Neuron (in vitro differentiated cells): ENCODE data around the gene ATRX.
"Not testable (repeated sequence)": the region's sequence is repeated elsewhere in the genome, so short reads cannot be mapped to it uniquely, and the experiment has no call there.

Source experiments
- H2AFZ ChIP-seq: one replicate; pipeline ENCODE4 v1.6.1; 2013; ENCODE audit warnings: low read depth, mild to moderate bottlenecking, inconsistent platforms, low read length, moderate library complexity
- H3K27me3 ChIP-seq: one replicate; pipeline ENCODE4 v1.6.1; 2013; ENCODE audit warnings: low read length; ENCODE audit not compliant: insufficient read depth
- H3K36me3 ChIP-seq: one replicate; pipeline ENCODE4 v1.6.1; 2013; ENCODE audit warnings: low read length; ENCODE audit not compliant: insufficient read depth
- H3K4me1 ChIP-seq: one replicate; pipeline ENCODE4 v1.6.1; 2013; ENCODE audit warnings: low read length; ENCODE audit not compliant: insufficient read depth
- H3K4me3 ChIP-seq: 2 replicates; pipeline ENCODE4 v1.5.1; 2013; ENCODE audit warnings: mild to moderate bottlenecking, low read length, moderate library complexity
- H3K9me3 ChIP-seq: one replicate; pipeline ENCODE4 v1.6.1; 2013; ENCODE audit warnings: low read length

ATRX gene

GRCh38 chrX:77771601-77772000, 14.4 kb downstream of the ATRX start:
- peaks cover 3% of the 10 kb centered on the region for H3K36me3 ChIP-seq
- no peak overlapping the region for H2AFZ ChIP-seq
- no peaks in the 10 kb centered on the region for H3K9me3 ChIP-seq
- H3K4me3 ChIP-seq = no peak overlapping the region
- H3K27me3 ChIP-seq = no peaks in the 10 kb centered on the region
- no peaks in the 10 kb centered on the region for H3K4me1 ChIP-seq

- Histone ChIP-seq H3K36me3 (peaks cover 6% of the 10 kb centered on the region), H3K27me3 (no peaks in the 10 kb centered on the region), H3K4me3 (no peak overlapping the region), H3K4me1 (no peaks in the 10 kb centered on the region), H3K9me3 (no peaks in the 10 kb centered on the region), H2AFZ (no peak overlapping the region)
These were observed 17.2 kb downstream of the ATRX start for GRCh38 chrX:77768787-77769186.

GRCh38 chrX:77766212-77766611, 19.8 kb downstream of the ATRX start:
- H2AFZ ChIP-seq, H3K4me1 ChIP-seq, H3K36me3 ChIP-seq, H3K27me3 ChIP-seq, H3K4me3 ChIP-seq, H3K9me3 ChIP-seq: not testable (repeated sequence)

- no peaks in the 10 kb centered on the region for H3K27me3 ChIP-seq
- H3K9me3 ChIP-seq = peaks cover 4% of the 10 kb centered on the region
- no peaks in the 10 kb centered on the region for H3K4me1 ChIP-seq
- H3K4me3 ChIP-seq = no peak overlapping the region
- H2AFZ ChIP-seq = no peak overlapping the region
- peaks cover 3% of the 10 kb centered on the region for H3K36me3 ChIP-seq
These were observed 30.5 kb downstream of the ATRX start for GRCh38 chrX:77755561-77755960.

GRCh38 chrX:77753942-77754341, 32.1 kb downstream of the ATRX start:
- not testable (repeated sequence) for H3K4me1 ChIP-seq, H2AFZ ChIP-seq, H3K9me3 ChIP-seq, H3K4me3 ChIP-seq, H3K27me3 ChIP-seq, H3K36me3 ChIP-seq

- H3K36me3 ChIP-seq = no peaks in the 10 kb centered on the region
- no peaks in the 10 kb centered on the region for H3K9me3 ChIP-seq
- H3K27me3 ChIP-seq = no peaks in the 10 kb centered on the region
- H3K4me3 ChIP-seq = no peak overlapping the region
- no peaks in the 10 kb centered on the region for H3K4me1 ChIP-seq
- H2AFZ ChIP-seq = no peak overlapping the region
These were observed 36.3 kb downstream of the ATRX start for GRCh38 chrX:77749695-77750094.

GRCh38 chrX:77743720-77744119, 42.3 kb downstream of the ATRX start:
- H3K4me3 ChIP-seq = no peak overlapping the region
- H3K27me3 ChIP-seq = no peaks in the 10 kb centered on the region
- H2AFZ ChIP-seq = no peak overlapping the region
- no peaks in the 10 kb centered on the region for H3K36me3 ChIP-seq
- no peaks in the 10 kb centered on the region for H3K4me1 ChIP-seq
- H3K9me3 ChIP-seq = no peaks in the 10 kb centered on the region

- H3K9me3 ChIP-seq = no peaks in the 10 kb centered on the region
- H3K4me1 ChIP-seq = no peaks in the 10 kb centered on the region
- H2AFZ ChIP-seq = no peak overlapping the region
- H3K27me3 ChIP-seq = no peaks in the 10 kb centered on the region
- no peaks in the 10 kb centered on the region for H3K36me3 ChIP-seq
- no peak overlapping the region for H3K4me3 ChIP-seq
These were observed 43.1 kb downstream of the ATRX start for GRCh38 chrX:77742788-77743476.

GRCh38 chrX:77740376-77740905, 45.6 kb downstream of the ATRX start:
- Histone ChIP-seq H3K4me1 (no peaks in the 10 kb centered on the region), H3K4me3 (no peak overlapping the region), H3K36me3 (no peaks in the 10 kb centered on the region), H2AFZ (no peak overlapping the region), H3K9me3 (no peaks in the 10 kb centered on the region), H3K27me3 (no peaks in the 10 kb centered on the region)

GRCh38 chrX:77733342-77733741, 52.7 kb downstream of the ATRX start:
- no peak overlapping the region for H3K4me3 ChIP-seq
- peaks cover 4% of the 10 kb centered on the region for H3K9me3 ChIP-seq
- no peaks in the 10 kb centered on the region for H3K4me1 ChIP-seq
- no peak overlapping the region for H2AFZ ChIP-seq
- no peaks in the 10 kb centered on the region for H3K36me3 ChIP-seq
- H3K27me3 ChIP-seq = no peaks in the 10 kb centered on the region

- Histone ChIP-seq H2AFZ (no peak overlapping the region), H3K36me3 (no peaks in the 10 kb centered on the region), H3K27me3 (no peaks in the 10 kb centered on the region), H3K9me3 (peaks cover 4% of the 10 kb centered on the region), H3K4me1 (no peaks in the 10 kb centered on the region), H3K4me3 (no peak overlapping the region)
These were observed 54.1 kb downstream of the ATRX start for GRCh38 chrX:77731821-77732419.

GRCh38 chrX:77726095-77726494, 59.9 kb downstream of the ATRX start:
- not testable (repeated sequence) for H3K27me3 ChIP-seq, H3K9me3 ChIP-seq, H2AFZ ChIP-seq, H3K4me3 ChIP-seq, H3K36me3 ChIP-seq, H3K4me1 ChIP-seq

GRCh38 chrX:77723681-77724080, 62.3 kb downstream of the ATRX start:
- Histone ChIP-seq H3K9me3 (peaks cover 3% of the 10 kb centered on the region), H2AFZ (no peak overlapping the region), H3K36me3 (no peaks in the 10 kb centered on the region), H3K27me3 (no peaks in the 10 kb centered on the region), H3K4me1 (no peaks in the 10 kb centered on the region), H3K4me3 (no peak overlapping the region)

GRCh38 chrX:77719388-77719787, 66.6 kb downstream of the ATRX start:
- Histone ChIP-seq H3K36me3 (peaks cover 11% of the 10 kb centered on the region), H3K4me3 (no peak overlapping the region), H2AFZ (no peak overlapping the region), H3K9me3 (peaks cover 3% of the 10 kb centered on the region), H3K27me3 (no peaks in the 10 kb centered on the region), H3K4me1 (no peaks in the 10 kb centered on the region)
